Peyer's patch (tissue), 4 donors: ENCODE measurements around the gene RCN2. TPM values are rescaled to one million over a fixed set of nuclear protein-coding genes. Genes with fewer than 3 reads are reported as not detected.
"Not testable (repeated sequence)": the region's sequence is repeated elsewhere in the genome, so short reads cannot be mapped to it uniquely, and the experiment has no call there.

Experiments used
- DNase-seq, 3 donors: peaks; one replicate each; pipeline ENCODE4 v3.0.0-alpha.2; 2017 to 2019
- H3K27ac ChIP-seq, 4 donors: fragments of 200-600 bp; sonication (generic); one replicate each; pipeline ENCODE4 v1.5.1; 2016 to 2019
- H3K27me3 ChIP-seq, 2 donors: fragments of 200-600 bp; sonication (generic); one replicate each; pipeline ENCODE4 v1.5.1; 2019
- H3K36me3 ChIP-seq, 3 donors: fragments of 200-600 bp; sonication (generic); one replicate each; pipeline ENCODE4 v1.5.1; 2016 to 2019
- H3K4me1 ChIP-seq, 4 donors: fragments of 200-600 bp; sonication (generic); one replicate each; pipeline ENCODE4 v1.5.1; 2016 to 2019
- H3K4me3 ChIP-seq, 4 donors: fragments of 200-600 bp; sonication (generic); 1 replicate in 3 of 4; 2 replicates in 1 of 4; pipeline ENCODE4 v1.5.1; 2016 to 2019; ENCODE audit warnings: mild to moderate bottlenecking in 1 of 4
- H3K9me3 ChIP-seq, 4 donors: fragments of 200-600 bp; sonication (generic); one replicate each; pipeline ENCODE4 v1.5.1; 2016 to 2019; ENCODE audit warnings: mild to moderate bottlenecking in 1 of 4
- POLR2A ChIP-seq, 2 donors: fragments of 450-650 bp; IDR thresholded peaks; one replicate each; pipeline ENCODE4 v1.5.1; 2017; ENCODE audit warnings: antibody characterized with exemption in 2 of 2, mild to moderate bottlenecking in 2 of 2, moderate library complexity in 2 of 2
- total RNA-seq, 4 donors: library from RNA; depleted of rRNA; stranded (reverse); fragments of >200 nt; gene quantifications; one replicate each; pipeline ENCODE4 v1.1.0, GENCODE V29; 2016
- TF ChIP-seq, protein P1 (sequence below), 6 experiments: fragments of 450-650 bp in 4 of 6; fragments of 200-600 bp in 2 of 6; sonication (generic) in 1 of 6; IDR thresholded peaks; one replicate each; pipeline ENCODE4 v1.5.1; 2017 to 2019; ENCODE audit warnings: antibody characterized with exemption in 6 of 6, mild to moderate bottlenecking in 3 of 6, moderate library complexity in 1 of 6

RCN2 gene
- total RNA-seq, 4 donors from 2014 or later: 9.3 to 21.9 (median 20.1) TPM

DNA sequence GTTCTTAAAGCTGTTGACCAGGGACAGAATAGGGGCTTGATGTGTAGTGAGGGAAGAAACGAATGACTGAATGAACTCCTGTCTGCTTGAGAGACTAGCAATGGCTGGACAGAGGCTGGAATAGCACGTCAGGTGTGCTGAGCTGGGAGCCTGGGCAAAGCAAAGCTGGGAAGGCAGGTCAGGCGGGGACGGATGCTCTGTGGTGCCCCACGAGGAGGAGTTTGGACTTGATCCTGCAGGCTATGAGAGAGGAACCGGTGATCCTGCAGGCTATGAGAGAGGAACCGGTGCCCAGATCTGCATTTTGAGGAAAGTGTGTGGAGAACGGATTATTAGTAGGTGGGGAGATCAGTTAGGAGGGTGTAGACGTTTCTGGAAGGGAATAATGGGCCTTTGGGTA lies 32.0 kb downstream of the RCN2 start:
- no peak for TF ChIP-seq POLR2A (IDR thresholded peaks at IDR 0.05)
- TF ChIP-seq, protein P1, sequence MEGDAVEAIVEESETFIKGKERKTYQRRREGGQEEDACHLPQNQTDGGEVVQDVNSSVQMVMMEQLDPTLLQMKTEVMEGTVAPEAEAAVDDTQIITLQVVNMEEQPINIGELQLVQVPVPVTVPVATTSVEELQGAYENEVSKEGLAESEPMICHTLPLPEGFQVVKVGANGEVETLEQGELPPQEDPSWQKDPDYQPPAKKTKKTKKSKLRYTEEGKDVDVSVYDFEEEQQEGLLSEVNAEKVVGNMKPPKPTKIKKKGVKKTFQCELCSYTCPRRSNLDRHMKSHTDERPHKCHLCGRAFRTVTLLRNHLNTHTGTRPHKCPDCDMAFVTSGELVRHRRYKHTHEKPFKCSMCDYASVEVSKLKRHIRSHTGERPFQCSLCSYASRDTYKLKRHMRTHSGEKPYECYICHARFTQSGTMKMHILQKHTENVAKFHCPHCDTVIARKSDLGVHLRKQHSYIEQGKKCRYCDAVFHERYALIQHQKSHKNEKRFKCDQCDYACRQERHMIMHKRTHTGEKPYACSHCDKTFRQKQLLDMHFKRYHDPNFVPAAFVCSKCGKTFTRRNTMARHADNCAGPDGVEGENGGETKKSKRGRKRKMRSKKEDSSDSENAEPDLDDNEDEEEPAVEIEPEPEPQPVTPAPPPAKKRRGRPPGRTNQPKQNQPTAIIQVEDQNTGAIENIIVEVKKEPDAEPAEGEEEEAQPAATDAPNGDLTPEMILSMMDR (IDR thresholded peaks at IDR 0.05): no peak

DNA sequence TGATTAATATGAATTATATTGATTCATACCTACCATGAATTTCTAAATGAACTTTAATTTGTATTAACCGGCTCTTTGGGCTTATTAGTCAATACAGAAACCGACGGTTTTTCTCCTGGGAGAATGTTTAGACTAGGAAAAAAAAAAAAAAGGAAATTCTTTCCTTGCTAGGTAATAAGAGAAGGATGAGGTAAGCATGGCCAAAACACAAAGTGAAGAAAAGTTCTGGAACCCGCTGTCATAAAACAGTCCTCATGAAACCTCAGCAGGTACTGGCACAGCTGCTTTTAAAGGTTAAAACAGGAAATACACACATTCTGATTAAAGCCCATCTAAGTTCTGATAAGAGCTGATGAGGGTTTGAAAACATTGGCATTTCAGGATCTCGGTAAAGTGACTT lies 32.6 kb downstream of the RCN2 start:
- Histone ChIP-seq H3K27me3 (no peaks in the 10 kb centered on the region), H3K27ac (no peak overlapping the region), H3K36me3 (no peaks in the 10 kb centered on the region), H3K4me3 (no peak overlapping the region), H3K4me1 (no peaks in the 10 kb centered on the region), H3K9me3 (no peaks in the 10 kb centered on the region)
- TF ChIP-seq, protein P1 (IDR thresholded peaks at IDR 0.05): no peak
- TF ChIP-seq POLR2A (IDR thresholded peaks at IDR 0.05): no peak
- DNase-seq: no peak

More for the DNA sequence above, 32.0 kb downstream of the RCN2 start:
- H3K4me3 ChIP-seq: no peak overlapping the region
- no peak for DNase-seq
- H3K36me3 ChIP-seq: no peaks in the 10 kb centered on the region
- H3K27ac ChIP-seq: no peak overlapping the region
- H3K9me3 ChIP-seq: no peaks in the 10 kb centered on the region
- no peaks in the 10 kb centered on the region for H3K27me3 ChIP-seq
- no peaks in the 10 kb centered on the region for H3K4me1 ChIP-seq

DNA sequence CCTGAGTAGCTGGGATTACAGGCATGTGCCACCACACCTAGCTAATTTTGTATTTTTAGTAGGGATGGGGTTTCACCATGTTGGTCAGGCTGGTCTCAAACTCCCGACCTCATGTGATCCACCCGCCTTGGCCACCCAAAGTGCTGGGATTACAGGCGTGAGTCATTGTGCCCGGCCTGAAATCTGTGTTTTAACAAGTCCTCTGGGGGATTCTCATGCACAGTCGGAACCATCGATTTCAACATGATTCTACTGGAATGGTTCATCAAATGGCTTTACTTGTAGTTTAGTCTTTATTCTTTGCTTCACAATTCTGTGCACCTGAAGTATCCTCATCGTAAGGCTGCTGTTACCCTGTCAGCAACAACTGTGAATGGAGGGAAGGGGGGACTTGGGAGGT lies 34.5 kb downstream of the RCN2 start:
- not testable (repeated sequence) for H3K4me1 ChIP-seq

DNA sequence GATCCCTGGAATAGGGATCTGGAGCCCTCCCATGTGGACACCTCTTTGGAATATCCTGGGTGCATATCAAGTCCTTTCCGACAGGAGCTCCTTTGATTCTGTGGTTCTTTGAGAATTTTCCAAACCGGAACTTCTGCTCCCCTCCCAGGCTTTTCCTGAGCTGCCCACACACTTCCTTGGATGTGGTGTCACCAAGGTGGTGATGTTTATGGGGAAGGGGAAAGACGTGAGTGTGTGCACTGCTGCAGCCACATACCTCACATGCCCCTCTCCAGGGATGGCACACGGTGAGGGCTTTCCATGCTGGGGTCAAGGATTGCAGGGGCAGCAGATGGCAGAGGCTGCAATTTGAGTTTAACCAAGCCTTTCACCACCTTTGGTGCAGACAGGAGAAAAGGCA lies 35.5 kb downstream of the RCN2 start:
- no peaks in the 10 kb centered on the region for H3K9me3 ChIP-seq
- no peaks in the 10 kb centered on the region for H3K36me3 ChIP-seq
- H3K27ac ChIP-seq: no peak overlapping the region
- no peak for DNase-seq
- no peak for TF ChIP-seq POLR2A (IDR thresholded peaks at IDR 0.05)
- TF ChIP-seq, protein P1 (IDR thresholded peaks at IDR 0.05): no peak
- H3K4me3 ChIP-seq: no peak overlapping the region
- H3K4me1 ChIP-seq: no peaks in the 10 kb centered on the region
- no peaks in the 10 kb centered on the region for H3K27me3 ChIP-seq

More for the DNA sequence above, 34.5 kb downstream of the RCN2 start:
- H3K4me3 ChIP-seq, DNase-seq, H3K27me3 ChIP-seq, H3K9me3 ChIP-seq, H3K36me3 ChIP-seq, H3K27ac ChIP-seq: not testable (repeated sequence)

DNA sequence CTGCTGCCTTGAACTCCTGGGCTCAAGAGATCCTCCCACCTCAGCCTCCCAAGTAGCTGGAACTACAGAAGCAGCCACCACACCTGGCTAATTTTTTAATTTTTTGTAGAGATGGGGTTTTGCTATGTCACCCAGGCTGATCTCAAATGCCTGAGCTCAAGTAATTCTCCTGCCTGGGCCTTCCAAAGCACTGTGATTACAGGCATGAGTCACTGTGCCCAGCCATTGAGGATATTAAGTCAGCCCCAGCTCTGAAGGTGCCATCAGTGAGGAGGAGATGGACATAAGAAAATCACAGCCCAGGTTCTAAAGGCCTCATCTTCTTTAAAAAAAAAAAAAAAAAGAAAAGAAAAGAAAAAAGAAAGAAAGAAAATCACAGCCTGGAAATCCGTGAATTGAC lies 36.8 kb downstream of the RCN2 start:
- Histone ChIP-seq H3K27me3 (no peaks in the 10 kb centered on the region), H3K9me3 (no peaks in the 10 kb centered on the region), H3K4me1 (peaks cover 0 to 4% (median 0%) of the 10 kb centered on the region in 4 donors), H3K27ac (no peak overlapping the region), H3K4me3 (no peak overlapping the region), H3K36me3 (no peaks in the 10 kb centered on the region)
- TF ChIP-seq, protein P1 (IDR thresholded peaks at IDR 0.05): no peak
- no peak for TF ChIP-seq POLR2A (IDR thresholded peaks at IDR 0.05)
- no peak for DNase-seq

DNA sequence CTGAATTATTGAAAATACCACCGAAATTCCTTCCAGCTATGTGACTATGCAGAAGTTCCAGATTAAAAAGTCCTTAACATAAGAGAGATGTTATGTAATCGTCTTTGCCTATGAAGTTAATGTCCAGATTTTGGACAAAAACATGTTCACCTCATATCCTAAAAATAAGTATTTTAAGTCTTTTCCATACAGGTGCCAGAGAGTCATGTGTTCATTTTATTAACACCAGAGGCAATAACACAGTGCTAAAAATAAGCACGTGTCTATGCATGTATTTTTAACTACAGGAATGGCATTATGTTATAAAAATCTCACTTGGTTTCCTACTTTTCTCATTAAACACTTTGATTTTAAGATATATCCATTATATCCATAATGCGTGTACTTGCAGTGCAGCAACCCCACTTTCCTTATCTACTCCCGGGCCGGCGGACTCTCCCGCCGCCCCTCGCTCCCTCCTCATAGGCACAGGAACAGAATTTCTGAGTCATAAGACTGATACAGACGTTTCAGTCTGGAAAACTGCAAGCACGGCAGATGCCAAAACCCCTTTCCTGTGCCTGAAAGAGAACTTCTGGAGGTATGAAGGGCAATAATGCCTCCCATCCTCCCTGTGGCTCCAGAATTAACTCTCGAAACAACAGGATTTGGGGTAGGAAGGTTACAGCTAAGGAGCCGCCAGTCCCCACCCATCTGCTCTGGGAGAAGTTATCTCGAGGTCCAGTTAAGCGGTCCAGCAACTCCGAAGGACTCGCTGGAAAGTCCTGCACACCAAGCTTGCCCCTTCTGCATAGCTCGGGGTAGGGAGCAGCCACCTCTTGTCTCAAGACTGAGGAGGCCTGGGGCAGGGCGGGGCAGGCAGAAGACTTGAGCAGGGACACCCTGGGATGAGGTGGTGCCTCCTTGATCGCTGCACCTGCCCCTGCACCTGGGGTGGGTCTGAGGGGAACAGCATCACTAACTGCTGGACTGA lies 41.1 kb downstream of the RCN2 start:
- H3K36me3 ChIP-seq: no peaks in the 10 kb centered on the region
- H3K4me3 ChIP-seq: no peak overlapping the region
- no peaks in the 10 kb centered on the region for H3K27me3 ChIP-seq
- TF ChIP-seq, protein P1 (IDR thresholded peaks at IDR 0.05): no peak
- TF ChIP-seq POLR2A (IDR thresholded peaks at IDR 0.05): no peak
- DNase-seq: no peak
- H3K27ac ChIP-seq: no peak overlapping the region
- H3K9me3 ChIP-seq: no peaks in the 10 kb centered on the region
- H3K4me1 ChIP-seq: peaks cover 0 to 6% (median 0%) of the 10 kb centered on the region in 4 donors
